Esophagus squamous epithelium (tissue), 5 donors: Measurements from ENCODE around the gene NRXN2. TPM values are rescaled to one million over a fixed set of nuclear protein-coding genes. Genes with fewer than 3 reads are reported as not detected.

Experiments used
- DNase-seq: peaks from one replicate; lab custom pipeline; 2025; lab: John Stamatoyannopoulos, UW
- H3K27ac ChIP-seq, 4 donors: fragments of 200-600 bp; sonication (generic); one replicate each; pipeline ENCODE4 v1.5.1; 2016 to 2019; ENCODE audit warnings: mild to moderate bottlenecking in 1 of 4
- H3K27me3 ChIP-seq, 4 donors: fragments of 200-600 bp; sonication (generic); 1 replicate in 3 of 4; 2 replicates in 1 of 4; pipeline versions ENCODE4 v1.5.1 to v1.6.0; 2017 to 2021; ENCODE audit warnings: antibody characterized with exemption in 1 of 4
- H3K36me3 ChIP-seq, 3 donors: fragments of 200-600 bp; sonication (generic); one replicate each; pipeline ENCODE4 v1.5.1; 2016 to 2019
- H3K4me1 ChIP-seq, 3 donors: fragments of 200-600 bp; sonication (generic); one replicate each; pipeline ENCODE4 v1.5.1; 2017 to 2019
- H3K4me3 ChIP-seq, 4 donors: fragments of 200-600 bp; sonication (generic); 1 replicate in 3 of 4; 2 replicates in 1 of 4; pipeline ENCODE4 v1.5.1; 2016 to 2019; ENCODE audit warnings: mild to moderate bottlenecking in 2 of 4, moderate library complexity in 1 of 4
- H3K9me3 ChIP-seq, 3 donors: fragments of 200-600 bp; sonication (generic); one replicate each; pipeline ENCODE4 v1.5.1; 2016 to 2019
- POLR2A ChIP-seq, 4 donors: fragments of 450-650 bp; IDR thresholded peaks; one replicate each; pipeline ENCODE4 v1.6.1; 2017; ENCODE audit warnings: antibody characterized with exemption in 4 of 4, mild to moderate bottlenecking in 4 of 4, moderate library complexity in 3 of 4
- whole genome bisulfite sequencing, 2 donors: methylation state at CpG; one replicate each; pipeline ENCODE4 v1.1.5; 2018; 5-methylcytosine and 5-hydroxymethylcytosine counted together
- intact Hi-C: fragments of 100-400 bp; cut with DNase I; formaldehyde crosslinking; loops from one replicate; pipeline ENCODE4 v1.15.0; 2022
- total RNA-seq, 4 donors: library from RNA; depleted of rRNA; stranded (reverse); fragments of >200 nt; gene quantifications; one replicate each; pipeline ENCODE4 v1.1.0, GENCODE V29; 2016
- TF ChIP-seq, protein P1 (sequence below), 6 experiments: fragments of 450-650 bp in 4 of 6; fragments of 200-600 bp in 2 of 6; sonication (generic) in 2 of 6; IDR thresholded peaks; one replicate each; pipeline ENCODE4 v1.5.1; 2016 to 2019; ENCODE audit warnings: antibody characterized with exemption in 6 of 6, mild to moderate bottlenecking in 4 of 6, moderate library complexity in 4 of 6
- donor health status: DM: yes; HTN: yes; CAD: no.

The NRXN2 gene
- total RNA-seq, 4 donors from 2014 or later, result 0.38 TPM; not detected in 3

DNA sequence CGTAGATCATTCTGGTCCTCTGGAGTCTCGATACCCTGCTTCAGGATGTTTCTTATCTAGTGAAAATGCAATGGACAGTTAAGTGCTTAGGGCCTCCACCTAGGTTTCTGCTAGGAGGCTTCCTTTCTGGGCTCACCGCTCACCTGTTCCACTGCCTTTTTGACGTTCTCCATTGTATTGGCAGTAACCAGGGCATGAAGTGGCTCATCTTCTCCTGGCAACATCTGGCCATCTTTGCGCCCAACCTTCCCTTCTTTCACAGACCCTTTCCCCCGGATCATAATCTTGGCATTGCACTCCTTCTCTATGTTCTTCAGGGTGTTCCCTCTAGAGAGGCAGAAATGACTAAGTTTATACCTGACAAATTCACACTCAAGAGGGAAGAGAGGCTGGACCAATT is 46.3 kb upstream of the NRXN2 start:
- Histone ChIP-seq H3K27me3 (no peaks in the 10 kb centered on the region), H3K27ac (no peak overlapping the region), H3K4me1 (peaks cover under 1 to 82% (median 18%) of the 10 kb centered on the region in 3 donors), H3K36me3 (peaks cover 78 to 100% (median 80%) of the 10 kb centered on the region in 3 donors), H3K9me3 (no peaks in the 10 kb centered on the region), H3K4me3 (no peak overlapping the region)
- intact Hi-C loops, result no loop called here
- DNase-seq, result no peak
- WGBS, 2 donors, result 81 to 83% methylated on average over 6 of the region's 6 CpGs
- no peak for TF ChIP-seq POLR2A (IDR thresholded peaks at IDR 0.05)
- TF ChIP-seq, protein P1, sequence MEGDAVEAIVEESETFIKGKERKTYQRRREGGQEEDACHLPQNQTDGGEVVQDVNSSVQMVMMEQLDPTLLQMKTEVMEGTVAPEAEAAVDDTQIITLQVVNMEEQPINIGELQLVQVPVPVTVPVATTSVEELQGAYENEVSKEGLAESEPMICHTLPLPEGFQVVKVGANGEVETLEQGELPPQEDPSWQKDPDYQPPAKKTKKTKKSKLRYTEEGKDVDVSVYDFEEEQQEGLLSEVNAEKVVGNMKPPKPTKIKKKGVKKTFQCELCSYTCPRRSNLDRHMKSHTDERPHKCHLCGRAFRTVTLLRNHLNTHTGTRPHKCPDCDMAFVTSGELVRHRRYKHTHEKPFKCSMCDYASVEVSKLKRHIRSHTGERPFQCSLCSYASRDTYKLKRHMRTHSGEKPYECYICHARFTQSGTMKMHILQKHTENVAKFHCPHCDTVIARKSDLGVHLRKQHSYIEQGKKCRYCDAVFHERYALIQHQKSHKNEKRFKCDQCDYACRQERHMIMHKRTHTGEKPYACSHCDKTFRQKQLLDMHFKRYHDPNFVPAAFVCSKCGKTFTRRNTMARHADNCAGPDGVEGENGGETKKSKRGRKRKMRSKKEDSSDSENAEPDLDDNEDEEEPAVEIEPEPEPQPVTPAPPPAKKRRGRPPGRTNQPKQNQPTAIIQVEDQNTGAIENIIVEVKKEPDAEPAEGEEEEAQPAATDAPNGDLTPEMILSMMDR (IDR thresholded peaks at IDR 0.05), result no peak

DNA sequence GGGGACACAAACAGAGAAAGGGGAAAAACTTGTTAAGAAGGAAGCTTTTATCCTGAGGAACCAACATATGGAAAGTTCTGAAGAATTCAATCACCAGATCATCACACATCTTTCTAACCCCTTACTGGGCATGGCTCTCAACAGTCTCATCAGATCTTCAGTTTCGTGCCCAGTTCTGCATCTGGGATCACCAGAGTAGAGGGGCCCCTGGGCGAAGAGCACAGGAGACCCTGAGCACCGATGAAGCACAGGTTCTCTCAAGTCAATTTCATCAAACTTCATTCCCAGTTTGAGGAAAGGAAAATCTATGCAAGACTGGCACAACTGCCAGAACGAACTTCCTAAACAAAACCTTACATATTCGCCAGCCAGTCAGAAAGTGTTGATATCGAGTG is 45.3 kb upstream of the NRXN2 start:
- intact Hi-C loops, result no loop called here
- peaks cover 11 to 82% (median 27%) of the 10 kb centered on the region in 3 donors for H3K4me1 ChIP-seq
- peaks cover 84 to 100% (median 85%) of the 10 kb centered on the region in 3 donors for H3K36me3 ChIP-seq
- TF ChIP-seq, protein P1 (IDR thresholded peaks at IDR 0.05), result no peak
- no peak for TF ChIP-seq POLR2A (IDR thresholded peaks at IDR 0.05)
- 82 to 84% methylated on average over 6 of the region's 6 CpGs for whole genome bisulfite sequencing, 2 donors
- no peak overlapping the region for H3K4me3 ChIP-seq
- H3K27me3 ChIP-seq, result no peaks in the 10 kb centered on the region
- H3K27ac ChIP-seq, result peak overlapping the region in 3 of 4 donors; percentile 2 to 72 (median 66)
- no peak for DNase-seq
- H3K9me3 ChIP-seq, result no peaks in the 10 kb centered on the region

DNA sequence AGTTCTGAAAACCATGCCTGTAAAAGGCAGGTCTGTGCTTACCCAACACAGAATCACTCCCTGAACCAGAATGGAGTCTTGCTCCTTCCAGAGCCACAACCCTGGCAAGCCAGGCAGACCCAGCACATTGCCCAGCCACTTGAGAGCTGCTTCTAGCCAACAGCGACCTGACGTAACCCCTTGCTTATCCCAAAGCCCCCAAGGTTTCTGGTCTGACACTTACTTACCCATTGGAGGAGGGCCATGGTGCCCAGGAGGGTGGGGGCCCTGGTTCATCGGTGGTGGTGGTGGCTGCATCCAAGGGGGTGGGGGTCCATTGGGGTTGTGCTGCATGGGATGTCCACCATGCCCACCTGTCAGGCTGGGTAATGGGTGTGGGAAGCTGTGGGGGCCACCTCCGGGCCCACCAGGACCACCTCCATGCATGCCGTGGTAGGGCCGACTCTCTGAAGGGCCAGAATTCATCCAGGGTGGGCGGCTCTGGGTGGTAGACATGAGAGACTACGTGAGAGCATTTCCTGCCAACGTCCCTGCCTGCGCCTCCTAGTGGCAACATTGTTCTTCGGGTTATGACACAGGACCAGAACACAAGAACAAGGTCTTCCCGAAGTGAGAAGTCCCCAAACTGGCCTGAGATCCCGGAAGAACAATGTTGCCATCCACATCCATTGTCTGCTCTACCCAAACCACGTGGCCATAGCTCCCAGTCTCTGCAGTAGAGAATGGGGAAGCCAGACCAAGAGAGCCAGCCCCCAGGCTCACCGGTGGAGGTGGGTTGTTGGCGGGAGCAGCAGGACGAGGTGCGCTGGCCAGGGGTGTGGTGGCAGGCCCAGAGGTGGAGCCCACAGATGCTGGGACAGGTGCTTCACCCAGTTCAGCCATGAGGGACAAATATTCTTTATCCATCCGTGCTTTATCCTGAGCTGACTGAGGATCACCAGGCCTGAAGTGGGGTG is 44.6 kb upstream of the NRXN2 start:
- peak overlapping the region; percentile 2 to 72 (median 52) for H3K27ac ChIP-seq

DNA sequence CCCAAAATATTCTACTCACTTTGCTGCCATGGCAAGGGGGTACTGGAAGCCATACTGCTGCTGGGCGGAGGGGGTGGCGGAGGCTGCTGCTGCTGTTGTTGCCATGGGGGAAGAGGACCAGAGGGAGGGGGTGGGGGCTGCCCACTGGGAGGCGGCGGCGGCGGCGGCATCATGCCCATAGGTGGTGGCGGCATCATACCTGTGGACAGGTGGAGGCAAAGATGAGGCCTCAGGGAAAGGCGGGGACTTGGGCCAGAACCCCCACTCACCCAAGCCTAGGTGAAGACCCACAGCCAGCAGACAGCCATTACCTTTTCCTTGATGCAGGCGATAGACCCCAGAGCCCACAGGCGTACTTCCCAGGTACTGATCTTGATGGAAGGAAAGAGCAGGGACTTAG is 43.9 kb upstream of the NRXN2 start:
- no peak for DNase-seq
- intact Hi-C loops, result no loop called here
- no peaks in the 10 kb centered on the region for H3K27me3 ChIP-seq
- peaks cover 73 to 99% (median 82%) of the 10 kb centered on the region in 3 donors for H3K36me3 ChIP-seq
- peaks cover 19 to 82% (median 35%) of the 10 kb centered on the region in 3 donors for H3K4me1 ChIP-seq
- TF ChIP-seq, protein P1 (IDR thresholded peaks at IDR 0.05), result no peak
- no peak for TF ChIP-seq POLR2A (IDR thresholded peaks at IDR 0.05)
- no peak overlapping the region for H3K4me3 ChIP-seq
- H3K27ac ChIP-seq, result peak overlapping the region in 3 of 4 donors; percentile 2 to 72 (median 66)
- WGBS, 2 donors, result 74 to 93% methylated on average over 3 to 6 of the region's 11 CpGs
- no peaks in the 10 kb centered on the region for H3K9me3 ChIP-seq

More for the DNA sequence above, 44.6 kb upstream of the NRXN2 start:
- WGBS, 2 donors, result 47 to 60% methylated on average over 2 to 7 of the region's 19 CpGs
- Histone ChIP-seq H3K4me1 (peaks cover 17 to 82% (median 30%) of the 10 kb centered on the region in 3 donors), H3K27me3 (no peaks in the 10 kb centered on the region), H3K9me3 (no peaks in the 10 kb centered on the region), H3K4me3 (no peak overlapping the region), H3K36me3 (peaks cover 78 to 100% (median 83%) of the 10 kb centered on the region in 3 donors)
- TF ChIP-seq, protein P1 (IDR thresholded peaks at IDR 0.05), result peak; percentile 64 to 84 (median 74)
- TF ChIP-seq POLR2A (IDR thresholded peaks at IDR 0.05), result no peak
- DNase-seq, result no peak
- intact Hi-C loops, result no loop called here
